OCI-LY3 (cell line): ENCODE results near the gene PTH2R.
A peak's percentile ranks its signal among the peaks of the same experiment; 100 is the strongest.
"Not testable (repeated sequence)": the region's sequence is repeated elsewhere in the genome, so short reads cannot be mapped to it uniquely, and the experiment has no call there.

Experiments used
- H2AFZ ChIP-seq: fragments of 200-600, 300-600 bp; shearing (Covaris generic); 2 replicates; pipeline ENCODE4 v1.6.0; 2014; ENCODE audit warnings: antibody characterized with exemption, low read depth, low read length
- H3K27ac ChIP-seq: fragments of 200-600, 300-600 bp; sonication (generic); 2 replicates; pipeline ENCODE4 v1.5.1; 2014; ENCODE audit warnings: mild to moderate bottlenecking, low read length, moderate library complexity, mixed read lengths
- H3K27me3 ChIP-seq: fragments of 200-600, 300-600 bp; sonication (generic); 2 replicates; pipeline ENCODE4 v1.6.1; 2014; ENCODE audit warnings: low read depth, low read length, mixed read lengths
- H3K36me3 ChIP-seq: fragments of 200-600, 300-600 bp; sonication (generic); replicated peaks from 2 replicates; pipeline ENCODE3; 2014; ENCODE audit warnings: low read depth, low read length, mixed read lengths
- H3K4me1 ChIP-seq: fragments of 300-600, 200-600 bp; sonication (generic); 2 replicates; pipeline ENCODE4 v1.6.1; 2014; ENCODE audit warnings: low read length, mixed read lengths
- H3K4me2 ChIP-seq: fragments of 200-600, 300-600 bp; sonication (generic); 2 replicates; pipeline ENCODE4 v1.6.1; 2014; ENCODE audit warnings: low read length, mixed read lengths
- H3K4me3 ChIP-seq: fragments of 300-600, 200-600 bp; sonication (generic); 2 replicates; pipeline ENCODE4 v1.5.1; 2014; ENCODE audit warnings: antibody characterized with exemption, mild to moderate bottlenecking, low read length, moderate library complexity
- H3K79me2 ChIP-seq: fragments of 300-600, 200-600 bp; shearing (Covaris generic); 2 replicates; pipeline ENCODE4 v1.6.1; 2014; ENCODE audit warnings: mild to moderate bottlenecking, low read length, mixed read lengths
- H3K9ac ChIP-seq: fragments of 300-600, 200-600 bp; shearing (Covaris generic); 2 replicates; pipeline ENCODE4 v1.6.0; 2014; ENCODE audit warnings: mild to moderate bottlenecking, low read length, moderate library complexity
- H3K9me3 ChIP-seq: fragments of 200-600, 300-600 bp; shearing (Covaris generic); 2 replicates; pipeline ENCODE4 v1.6.1; 2014; ENCODE audit warnings: low read length, mixed read lengths; ENCODE audit not compliant: insufficient read depth
- H4K20me1 ChIP-seq: fragments of 200-600, 300-600 bp; sonication (generic); 2 replicates; pipeline ENCODE4 v1.6.1; 2016; ENCODE audit warnings: low read length, mixed read lengths; ENCODE audit not compliant: insufficient read depth
- EZH2phosphoT487 ChIP-seq: fragments of 200-600 bp; shearing (Covaris generic); IDR thresholded peaks from 2 replicates; pipeline ENCODE4 v1.6.1; 2018; ENCODE audit warnings: antibody characterized with exemption, mixed run types, low read depth
- TF ChIP-seq, protein P1 (sequence below): fragments of 200-600, 300-600 bp; sonication (generic); IDR thresholded peaks from 2 replicates; pipeline ENCODE4 v1.5.1; 2014; ENCODE audit warnings: antibody characterized with exemption, low read length, low read depth

PTH2R gene

GRCh38 chr2:208477741-208478140 is 71.1 kb downstream of the PTH2R start:
- Histone ChIP-seq H4K20me1 (no peaks in the 10 kb centered on the region), H3K4me1 (peaks cover 20% of the 10 kb centered on the region), H3K79me2 (no peaks in the 10 kb centered on the region), H3K9ac (no peak overlapping the region), H3K4me3 (no peak overlapping the region), H3K4me2 (no peak overlapping the region), H2AFZ (no peak overlapping the region), H3K27ac (no peak overlapping the region), H3K36me3 (peaks cover 2% of the 10 kb centered on the region), H3K27me3 (no peaks in the 10 kb centered on the region), H3K9me3 (peaks cover 5% of the 10 kb centered on the region; the same call in 1 of the 2 replicates)
- TF ChIP-seq, protein P1, sequence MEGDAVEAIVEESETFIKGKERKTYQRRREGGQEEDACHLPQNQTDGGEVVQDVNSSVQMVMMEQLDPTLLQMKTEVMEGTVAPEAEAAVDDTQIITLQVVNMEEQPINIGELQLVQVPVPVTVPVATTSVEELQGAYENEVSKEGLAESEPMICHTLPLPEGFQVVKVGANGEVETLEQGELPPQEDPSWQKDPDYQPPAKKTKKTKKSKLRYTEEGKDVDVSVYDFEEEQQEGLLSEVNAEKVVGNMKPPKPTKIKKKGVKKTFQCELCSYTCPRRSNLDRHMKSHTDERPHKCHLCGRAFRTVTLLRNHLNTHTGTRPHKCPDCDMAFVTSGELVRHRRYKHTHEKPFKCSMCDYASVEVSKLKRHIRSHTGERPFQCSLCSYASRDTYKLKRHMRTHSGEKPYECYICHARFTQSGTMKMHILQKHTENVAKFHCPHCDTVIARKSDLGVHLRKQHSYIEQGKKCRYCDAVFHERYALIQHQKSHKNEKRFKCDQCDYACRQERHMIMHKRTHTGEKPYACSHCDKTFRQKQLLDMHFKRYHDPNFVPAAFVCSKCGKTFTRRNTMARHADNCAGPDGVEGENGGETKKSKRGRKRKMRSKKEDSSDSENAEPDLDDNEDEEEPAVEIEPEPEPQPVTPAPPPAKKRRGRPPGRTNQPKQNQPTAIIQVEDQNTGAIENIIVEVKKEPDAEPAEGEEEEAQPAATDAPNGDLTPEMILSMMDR: no peak
- TF ChIP-seq EZH2phosphoT487: no peak

- TF ChIP-seq, protein P1: no peak
- TF ChIP-seq EZH2phosphoT487: no peak
- peaks cover 20% of the 10 kb centered on the region for H3K4me1 ChIP-seq
- H3K9me3 ChIP-seq: peaks cover 5% of the 10 kb centered on the region; the same call in 1 of the 2 replicates
- no peak overlapping the region for H3K27ac ChIP-seq
- H3K36me3 ChIP-seq: peaks cover 2% of the 10 kb centered on the region
- no peak overlapping the region for H3K4me3 ChIP-seq
- no peak overlapping the region for H3K9ac ChIP-seq
- no peaks in the 10 kb centered on the region for H4K20me1 ChIP-seq
- H3K4me2 ChIP-seq: peak overlapping the region; percentile 41
- H2AFZ ChIP-seq: 0 out of 2 replicates have a peak overlapping the region, but pooled peaks have one; percentile 31
- H3K27me3 ChIP-seq: no peaks in the 10 kb centered on the region
- no peaks in the 10 kb centered on the region for H3K79me2 ChIP-seq
Observed at GRCh38 chr2:208479342-208479741, 72.8 kb downstream of the PTH2R start.

GRCh38 chr2:208481945-208482344 is 75.4 kb downstream of the PTH2R start:
- not testable (repeated sequence) for H3K9me3 ChIP-seq, H3K36me3 ChIP-seq, H4K20me1 ChIP-seq, H3K4me3 ChIP-seq, H3K9ac ChIP-seq, H2AFZ ChIP-seq, H3K27me3 ChIP-seq, H3K79me2 ChIP-seq, H3K27ac ChIP-seq, H3K4me2 ChIP-seq
- H3K4me1 ChIP-seq: peaks cover 20% of the 10 kb centered on the region

DNA sequence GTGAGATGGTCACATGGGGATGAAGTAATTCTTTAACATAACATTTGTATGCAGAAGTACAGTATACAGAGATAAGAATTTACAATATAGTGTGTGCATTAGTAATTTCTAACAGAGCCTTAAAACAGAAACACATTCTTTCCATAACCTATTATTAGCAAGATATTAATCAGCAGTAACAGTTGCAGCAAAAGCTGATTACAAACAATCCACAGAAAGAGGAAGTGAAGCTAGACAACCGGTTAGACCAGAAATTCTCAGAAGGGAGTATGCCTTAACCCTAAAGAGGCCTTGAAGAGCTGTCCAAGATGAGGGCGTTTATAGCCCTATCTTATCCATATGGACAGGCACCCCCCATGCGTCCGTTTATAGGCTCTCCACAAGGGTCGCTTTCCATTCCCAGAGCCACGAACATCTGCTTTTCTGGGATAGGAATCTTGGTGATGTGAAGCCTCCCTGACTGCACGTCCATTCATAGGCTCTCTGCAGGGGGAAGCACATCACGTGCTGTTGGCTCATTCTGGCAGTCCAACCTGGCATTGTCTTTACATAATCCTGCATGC is 75.9 kb downstream of the PTH2R start:
- not testable (repeated sequence) for H3K27ac ChIP-seq, H3K36me3 ChIP-seq, H3K9me3 ChIP-seq, H3K4me3 ChIP-seq, H3K79me2 ChIP-seq, H3K9ac ChIP-seq, H2AFZ ChIP-seq, H3K27me3 ChIP-seq, H4K20me1 ChIP-seq, H3K4me2 ChIP-seq
- peaks cover 20% of the 10 kb centered on the region for H3K4me1 ChIP-seq

DNA sequence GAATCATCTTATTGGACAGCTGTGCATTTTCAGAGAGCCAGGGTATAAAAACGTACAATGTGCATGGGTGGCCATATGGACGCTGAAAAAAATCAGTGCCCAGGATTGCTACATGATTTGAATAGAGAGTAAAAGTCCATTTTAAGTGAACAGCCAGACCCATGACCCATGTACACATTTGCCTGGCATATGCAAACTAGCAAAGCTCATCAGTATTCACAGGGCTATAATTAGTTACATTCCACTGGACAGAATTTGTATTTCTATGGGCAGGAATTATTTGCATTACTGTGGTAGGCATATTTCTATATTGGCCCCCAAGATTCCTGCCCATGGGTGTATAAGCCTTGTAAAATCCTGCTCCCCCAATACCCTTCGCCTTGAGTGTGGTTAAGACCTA is 78.8 kb downstream of the PTH2R start:
- Histone ChIP-seq H3K4me1 (peaks cover 5% of the 10 kb centered on the region), H3K36me3 (peaks cover 2% of the 10 kb centered on the region), H4K20me1 (no peaks in the 10 kb centered on the region), H3K9ac (no peak overlapping the region), H2AFZ (no peak overlapping the region), H3K4me3 (no peak overlapping the region), H3K9me3 (peaks cover 5% of the 10 kb centered on the region; the same call in 1 of the 2 replicates), H3K27ac (no peak overlapping the region), H3K27me3 (no peaks in the 10 kb centered on the region), H3K79me2 (no peaks in the 10 kb centered on the region), H3K4me2 (no peak overlapping the region)
- no peak for TF ChIP-seq EZH2phosphoT487
- TF ChIP-seq, protein P1: no peak
